Panc1 (cell line): ENCODE data around the gene RGS12. TPM values are rescaled to one million over a fixed set of nuclear protein-coding genes. Genes with fewer than 3 reads are reported as not detected.

Experiments used
- ATAC-seq: fragments of 200-7000 bp; cut with Tn5 transposase; 2 replicates; pipeline ENCODE4 v1.9.1; 2020; ENCODE audit warnings: mild to moderate bottlenecking, moderate library complexity
- BruUV-seq: library from RNA; stranded (reverse); fragments of 400-500 nt; replicated peaks from 2 replicates; lab custom pipeline; 2021; lab: Mats Ljungman, UMichigan
- CTCF ChIA-PET: fragments of 300-600 bp; sonication (Branson Sonifier 250); formaldehyde crosslinking; loops from one replicate; lab custom pipeline; 2022; ENCODE audit warnings: antibody characterized with exemption; lab: Charles Lee
- POLR2A ChIA-PET: fragments of 300-600 bp; sonication (Branson Sonifier 250); formaldehyde crosslinking; loops from one replicate; lab custom pipeline; 2022; ENCODE audit warnings: antibody characterized with exemption; lab: Charles Lee
- DNase-seq: peaks from one replicate; pipeline ENCODE4 v3.0.0-alpha.2; 2010; ENCODE audit warnings: low read depth, low spot score
- H3K27ac ChIP-seq: 2 replicates; pipeline ENCODE4 v1.5.1; 2011; ENCODE audit warnings: mild to moderate bottlenecking, low read length, inconsistent platforms
- H3K27me3 ChIP-seq: fragments of 200-500 bp; sonication (Bioruptor generic); 2 replicates; pipeline ENCODE4 v1.6.0; 2014; ENCODE audit warnings: low read length, inconsistent platforms; ENCODE audit not compliant: control insufficient read depth, insufficient read depth
- H3K36me3 ChIP-seq: fragments of 200-500 bp; sonication (Bioruptor generic); 2 replicates; pipeline ENCODE4 v1.5.1; 2014; ENCODE audit warnings: inconsistent platforms, mild to moderate bottlenecking, low read length, moderate library complexity; ENCODE audit not compliant: control insufficient read depth, insufficient read depth
- H3K4me1 ChIP-seq: 2 replicates; pipeline ENCODE4 v1.5.1; 2011; ENCODE audit warnings: inconsistent platforms, mild to moderate bottlenecking, low read length, moderate library complexity; ENCODE audit not compliant: control insufficient read depth, insufficient read depth
- H3K4me3 ChIP-seq, 2 experiments: 2 replicates each; pipeline ENCODE4 v1.5.1; 2011 to 2012; ENCODE audit warnings: low read depth in 2 of 2, low read length in 2 of 2, mild to moderate bottlenecking in 2 of 2, inconsistent platforms in 1 of 2, moderate library complexity in 1 of 2
- H3K9me3 ChIP-seq: fragments of 200-500 bp; sonication (Bioruptor generic); 2 replicates; pipeline ENCODE4 v1.5.1; 2014; ENCODE audit warnings: low read depth, mild to moderate bottlenecking, inconsistent platforms, low read length, moderate library complexity; ENCODE audit not compliant: control insufficient read depth, insufficient read depth
- CTCF ChIP-seq: fragments of 450-650 bp; IDR thresholded peaks from 2 replicates; pipeline ENCODE4 v1.5.1; 2017; ENCODE audit warnings: mild to moderate bottlenecking
- POLR2AphosphoS5 ChIP-seq: IDR thresholded peaks from 2 replicates; pipeline ENCODE4 v1.6.1; 2012; ENCODE audit warnings: mild to moderate bottlenecking, low read depth, low read length, moderate library complexity
- REST ChIP-seq, 2 experiments: IDR thresholded peaks; 2 replicates each; pipeline ENCODE4 v1.6.1; 2011 to 2012; ENCODE audit warnings: low read depth in 2 of 2, control low read depth in 1 of 2, low read length in 1 of 2, mild to moderate bottlenecking in 1 of 2, moderate library complexity in 1 of 2; ENCODE audit not compliant: insufficient read depth in 1 of 2
- SIN3A ChIP-seq: IDR thresholded peaks from 2 replicates; pipeline ENCODE4 v1.6.1; 2012; ENCODE audit warnings: low read depth, mild to moderate bottlenecking, low read length, moderate library complexity, borderline replicate concordance; ENCODE audit not compliant: insufficient read depth
- TCF7L2 ChIP-seq: IDR thresholded peaks from 2 replicates; pipeline ENCODE4 v1.6.1; 2011; ENCODE audit warnings: mild to moderate bottlenecking, low read depth, low read length, inconsistent platforms
- in situ Hi-C: cut with HindIII; loops from 2 replicates; pipeline ENCODE4 v1.10.0; 2016; ENCODE audit warnings: low sequenced_read_pairs, low pct_unique_long_range_greater_than_20kb
- intact Hi-C: fragments of 100-400 bp; cut with micrococcal nuclease; formaldehyde crosslinking; loops from one replicate; pipeline ENCODE4 v1.10.0; 2022; ENCODE audit not compliant: unreplicated experiment
- total RNA-seq: library from RNA; stranded (reverse); gene quantifications from one replicate; pipeline ENCODE4 v1.2.1, GENCODE V29; 2021; ENCODE audit not compliant: unreplicated experiment

RGS12 gene
- total RNA-seq, 1 experiment from 2014 or later: 24.3 TPM

- H3K27ac ChIP-seq: no peak overlapping the region
- H3K36me3 ChIP-seq: no peaks in the 10 kb centered on the region
- H3K4me3 ChIP-seq: no peak overlapping the region
- no peaks in the 10 kb centered on the region; the same call in 1 of the 2 replicates for H3K4me1 ChIP-seq
- in situ Hi-C loops (no loop called here), intact Hi-C loops (no loop called here)
- no peaks in the 10 kb centered on the region for H3K27me3 ChIP-seq
- ChIA-PET CTCF (no interaction called here), POLR2A (no interaction called here)
- no TSS peak for BruUV-seq
- TF ChIP-seq SIN3A: no peak
- TF ChIP-seq REST (IDR thresholded peaks at IDR 0.05; ENCODE audit: insufficient read depth in 1 of 2, low read depth in 2 of 2, low read length in 1 of 2): no peak
- TF ChIP-seq TCF7L2: no peak
- TF ChIP-seq CTCF: no peak
- no peak for TF ChIP-seq POLR2AphosphoS5
- no peaks in the 10 kb centered on the region for H3K9me3 ChIP-seq
- DNase-seq (no peak), ATAC-seq (no peak)
Observed at GRCh38 chr4:3336382-3337356, 43.8 kb downstream of the RGS12 start.

- H3K27ac ChIP-seq: no peak overlapping the region
- intact Hi-C loops: no loop called here
- CTCF ChIA-PET: no interaction called here
- no peak for DNase-seq
- H3K27me3 ChIP-seq: no peaks in the 10 kb centered on the region
- no peaks in the 10 kb centered on the region for H3K9me3 ChIP-seq
- POLR2A ChIA-PET: no interaction called here
- BruUV-seq: no TSS peak
- no peaks in the 10 kb centered on the region; the same call in 1 of the 2 replicates for H3K4me1 ChIP-seq
- H3K36me3 ChIP-seq: no peaks in the 10 kb centered on the region
- in situ Hi-C loops: no loop called here
- TF ChIP-seq SIN3A (no peak), TCF7L2 (no peak), CTCF (no peak), REST (IDR thresholded peaks at IDR 0.05; ENCODE audit: insufficient read depth in 1 of 2, low read depth in 2 of 2, low read length in 1 of 2) (no peak), POLR2AphosphoS5 (no peak)
- no peak for ATAC-seq
- H3K4me3 ChIP-seq: no peak overlapping the region
Observed at GRCh38 chr4:3337357-3337732, 44.5 kb downstream of the RGS12 start.
